SU-DHL-6 (cell line): ENCODE measurements around the gene KRTAP5-6.

Experiments
- H2AFZ ChIP-seq: fragments of 200-600 bp; sonication (generic); 2 replicates; pipeline ENCODE4 v1.6.1; 2014; ENCODE audit warnings: low read depth, mild to moderate bottlenecking, moderate library complexity, mixed read lengths, antibody characterized with exemption, low read length; ENCODE audit not compliant: severe bottlenecking
- H3F3A ChIP-seq: fragments of 200-600 bp; shearing (Covaris generic); 2 replicates; pipeline ENCODE4 v1.6.0; 2016; ENCODE audit warnings: antibody characterized with exemption, mild to moderate bottlenecking; ENCODE audit not compliant: insufficient read depth
- H3K27ac ChIP-seq: fragments of 200-600 bp; sonication (generic); 2 replicates; pipeline ENCODE4 v1.5.1; 2016; ENCODE audit warnings: low read depth, mild to moderate bottlenecking, low read length, moderate library complexity, mixed read lengths
- H3K27me3 ChIP-seq: fragments of 200-600 bp; sonication (generic), shearing (Covaris generic); 2 replicates; pipeline ENCODE4 v1.6.0; 2014; ENCODE audit warnings: mild to moderate bottlenecking, low read length
- H3K36me3 ChIP-seq: fragments of 200-600 bp; sonication (generic); 2 replicates; pipeline ENCODE4 v1.6.1; 2014; ENCODE audit warnings: mild to moderate bottlenecking, low read length, mixed read lengths
- H3K4me2 ChIP-seq: fragments of 300-600, 200-600 bp; shearing (Covaris generic), sonication (generic); 2 replicates; pipeline ENCODE4 v1.6.0; 2014; ENCODE audit warnings: low read length, low read depth, mild to moderate bottlenecking; ENCODE audit not compliant: poor library complexity, severe bottlenecking
- H3K4me3 ChIP-seq: fragments of 200-600 bp; sonication (generic); 2 replicates; pipeline ENCODE4 v1.5.1; 2014; ENCODE audit warnings: antibody characterized with exemption, low read length, mild to moderate bottlenecking, mixed read lengths; ENCODE audit not compliant: insufficient read depth, poor library complexity, severe bottlenecking
- H3K79me2 ChIP-seq: fragments of 200-600 bp; sonication (generic); 2 replicates; pipeline ENCODE4 v1.6.1; 2014; ENCODE audit warnings: mild to moderate bottlenecking, low read length, moderate library complexity; ENCODE audit not compliant: insufficient read depth
- H3K9ac ChIP-seq: fragments of 200-600 bp; sonication (generic); 2 replicates; pipeline ENCODE4 v1.7.0; 2014; ENCODE audit warnings: mild to moderate bottlenecking, low read length
- H3K9me2 ChIP-seq: fragments of 200-600 bp; sonication (generic); replicated peaks from 2 replicates; pipeline ENCODE4 v1.6.1; 2014; ENCODE audit warnings: low read length; ENCODE audit not compliant: insufficient read depth
- H3K9me3 ChIP-seq: fragments of 200-600 bp; sonication (generic); 2 replicates; pipeline ENCODE4 v1.6.1; 2014; ENCODE audit warnings: low read length, mixed read lengths; ENCODE audit not compliant: insufficient read depth
- H4K20me1 ChIP-seq: fragments of 200-600 bp; sonication (generic); 2 replicates; pipeline ENCODE4 v1.6.1; 2014; ENCODE audit warnings: low read depth, mild to moderate bottlenecking, antibody characterized with exemption, low read length, moderate library complexity, mixed read lengths
- EZH2phosphoT487 ChIP-seq: fragments of 200-600 bp; sonication (generic), shearing (Covaris generic); conservative IDR thresholded peaks from 2 replicates; pipeline ENCODE4 v1.6.1; 2018; ENCODE audit warnings: mild to moderate bottlenecking, antibody characterized with exemption, low read length, moderate library complexity, mixed read lengths
- TF ChIP-seq, protein P1 (sequence below): fragments of 200-600 bp; sonication (generic); IDR thresholded peaks from one replicate; pipeline ENCODE4 v1.5.1; 2017; ENCODE audit warnings: antibody characterized with exemption, mild to moderate bottlenecking, low read length, moderate library complexity; ENCODE audit not compliant: insufficient read depth, poor library complexity, severe bottlenecking

The KRTAP5-6 gene

DNA sequence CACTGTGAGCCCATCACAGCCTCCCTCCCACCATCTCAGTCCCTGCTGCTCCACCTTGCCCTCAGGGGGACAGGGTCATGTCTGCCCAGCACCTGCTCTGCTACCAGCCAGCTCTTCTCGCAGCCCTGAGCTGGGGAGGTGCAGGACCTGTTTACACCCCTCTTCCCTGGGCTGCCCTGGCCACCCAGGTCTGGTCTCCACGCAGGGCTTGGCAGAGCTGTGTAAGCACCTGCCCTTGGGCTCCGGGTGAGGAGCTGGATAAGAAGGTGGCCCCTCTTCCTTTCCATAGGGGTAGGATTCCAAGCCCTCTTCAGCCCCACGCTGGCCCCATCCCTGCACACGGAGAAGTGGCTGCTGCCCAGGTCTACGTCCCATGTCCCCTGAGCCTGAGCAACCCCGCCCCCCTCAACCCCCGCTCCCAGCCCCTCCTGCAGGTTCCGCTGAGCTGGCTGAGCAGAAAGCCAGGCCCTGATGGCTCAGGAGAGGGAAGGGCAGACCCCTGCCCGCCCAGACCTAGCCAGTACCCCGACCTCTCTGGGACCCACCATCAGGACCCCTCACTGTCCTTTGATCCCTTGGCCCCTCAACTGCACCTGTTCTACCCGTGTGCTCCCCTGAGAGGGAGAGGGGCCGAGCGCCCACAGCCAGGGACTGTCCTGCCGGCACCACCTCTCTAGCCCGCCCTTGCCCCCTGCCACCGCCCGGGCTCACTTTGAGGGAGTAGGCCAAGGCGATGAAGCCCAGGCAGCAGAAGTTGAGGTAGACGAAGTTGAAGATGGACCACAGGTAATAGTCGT lies 50.2 kb downstream of the KRTAP5-6 start:
- TF ChIP-seq, protein P1, sequence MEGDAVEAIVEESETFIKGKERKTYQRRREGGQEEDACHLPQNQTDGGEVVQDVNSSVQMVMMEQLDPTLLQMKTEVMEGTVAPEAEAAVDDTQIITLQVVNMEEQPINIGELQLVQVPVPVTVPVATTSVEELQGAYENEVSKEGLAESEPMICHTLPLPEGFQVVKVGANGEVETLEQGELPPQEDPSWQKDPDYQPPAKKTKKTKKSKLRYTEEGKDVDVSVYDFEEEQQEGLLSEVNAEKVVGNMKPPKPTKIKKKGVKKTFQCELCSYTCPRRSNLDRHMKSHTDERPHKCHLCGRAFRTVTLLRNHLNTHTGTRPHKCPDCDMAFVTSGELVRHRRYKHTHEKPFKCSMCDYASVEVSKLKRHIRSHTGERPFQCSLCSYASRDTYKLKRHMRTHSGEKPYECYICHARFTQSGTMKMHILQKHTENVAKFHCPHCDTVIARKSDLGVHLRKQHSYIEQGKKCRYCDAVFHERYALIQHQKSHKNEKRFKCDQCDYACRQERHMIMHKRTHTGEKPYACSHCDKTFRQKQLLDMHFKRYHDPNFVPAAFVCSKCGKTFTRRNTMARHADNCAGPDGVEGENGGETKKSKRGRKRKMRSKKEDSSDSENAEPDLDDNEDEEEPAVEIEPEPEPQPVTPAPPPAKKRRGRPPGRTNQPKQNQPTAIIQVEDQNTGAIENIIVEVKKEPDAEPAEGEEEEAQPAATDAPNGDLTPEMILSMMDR = no peak
- TF ChIP-seq EZH2phosphoT487 = no peak
- no peaks in the 10 kb centered on the region for H3K9me2 ChIP-seq
- no peak overlapping the region for H3K4me2 ChIP-seq
- H3K9ac ChIP-seq = no peak overlapping the region
- no peaks in the 10 kb centered on the region for H3F3A ChIP-seq
- no peaks in the 10 kb centered on the region for H3K36me3 ChIP-seq
- no peaks in the 10 kb centered on the region for H3K79me2 ChIP-seq
- H4K20me1 ChIP-seq = no peaks in the 10 kb centered on the region
- no peak overlapping the region for H3K4me3 ChIP-seq
- no peak overlapping the region for H2AFZ ChIP-seq
- no peak overlapping the region for H3K27ac ChIP-seq
- no peaks in the 10 kb centered on the region for H3K9me3 ChIP-seq
- H3K27me3 ChIP-seq = no peaks in the 10 kb centered on the region
